Endodermal cell (in vitro differentiated cells): ENCODE measurements around the gene NDUFS7. TPM values are rescaled to one million over a fixed set of nuclear protein-coding genes. Genes with fewer than 3 reads are reported as not detected.

Source experiments
- DNase-seq: peaks from one replicate; pipeline ENCODE4 v3.0.0-alpha.2; 2017
- H3K27ac ChIP-seq: 2 replicates; pipeline ENCODE4 v1.5.1; 2013; ENCODE audit warnings: mild to moderate bottlenecking, low read depth, low read length, moderate library complexity
- H3K27me3 ChIP-seq: 2 replicates; pipeline ENCODE4 v1.6.1; 2013; ENCODE audit warnings: mild to moderate bottlenecking, low read length, moderate library complexity; ENCODE audit not compliant: insufficient read depth, control insufficient read depth, poor library complexity, severe bottlenecking
- H3K36me3 ChIP-seq: 2 replicates; pipeline ENCODE4 v1.7.0; 2013; ENCODE audit warnings: mild to moderate bottlenecking, low read length, moderate library complexity; ENCODE audit not compliant: control insufficient read depth, insufficient read depth
- H3K4me1 ChIP-seq: one replicate; pipeline ENCODE4 v1.7.0; 2013; ENCODE audit warnings: low read length; ENCODE audit not compliant: control insufficient read depth, insufficient read depth
- H3K4me3 ChIP-seq: 2 replicates; pipeline ENCODE4 v1.5.1; 2013; ENCODE audit warnings: mild to moderate bottlenecking, low read length, moderate library complexity
- H3K9ac ChIP-seq: 2 replicates; pipeline ENCODE4 v1.6.1; 2013; ENCODE audit warnings: mild to moderate bottlenecking, low read length, moderate library complexity; ENCODE audit not compliant: poor library complexity, severe bottlenecking; ENCODE audit errors: extremely low read depth
- H3K9me3 ChIP-seq: 2 replicates; pipeline ENCODE4 v1.6.1; 2013; ENCODE audit warnings: mild to moderate bottlenecking, low read length, moderate library complexity; ENCODE audit not compliant: control insufficient read depth
- H3K27ac Mint-ChIP-seq: 2 replicates; pipeline ENCODE4 v1.8.0; 2020; ENCODE audit warnings: mixed read lengths
- H3K27me3 Mint-ChIP-seq: 2 replicates; pipeline ENCODE4 v1.8.0; 2021; ENCODE audit warnings: mild to moderate bottlenecking, mixed read lengths; ENCODE audit not compliant: insufficient read depth
- H3K36me3 Mint-ChIP-seq: 2 replicates; pipeline ENCODE4 v1.8.0; 2020; ENCODE audit warnings: low read depth, mixed read lengths
- H3K4me1 Mint-ChIP-seq: 2 replicates; pipeline ENCODE4 v1.8.0; 2020; ENCODE audit warnings: mixed read lengths
- H3K4me3 Mint-ChIP-seq: 2 replicates; pipeline ENCODE4 v1.8.0; 2020; ENCODE audit warnings: mild to moderate bottlenecking, moderate library complexity, mixed read lengths
- H3K9me3 Mint-ChIP-seq: 2 replicates; pipeline ENCODE4 v1.8.0; 2020; ENCODE audit warnings: mild to moderate bottlenecking, mixed read lengths
- WGBS, 2 experiments: methylation state at CpG; one replicate each; pipeline versions ENCODE4 v1.1.5 to v1.1.7; 2013; ENCODE audit warnings: missing lambda C conversion rate in 2 of 2, mixed read lengths in 1 of 2; ENCODE audit not compliant: insufficient coverage in 1 of 2, insufficient read length in 1 of 2; 5-methylcytosine and 5-hydroxymethylcytosine counted together
- total RNA-seq, 2 donors: library from RNA; stranded (reverse); fragmentation: NEBNext Ultra II Directional in 1 of 2; extraction: Animal tissue kit (Norgen Biotek cat#: 25700) in 1 of 2; gene quantifications; 2 replicates in 1 of 2; 3 replicates in 1 of 2; pipeline ENCODE4 v1.2.1, GENCODE V29; 2021
- TF ChIP-seq, protein P1 (sequence below): fragments of 200-600 bp; sonication (generic); conservative IDR thresholded peaks from 2 replicates; pipeline ENCODE4 v1.5.0; 2021; ENCODE audit warnings: antibody characterized with exemption, mild to moderate bottlenecking

NDUFS7 gene
- total RNA-seq, 2 donors from 2014 or later: 57.0 to 62.5 TPM

DNA sequence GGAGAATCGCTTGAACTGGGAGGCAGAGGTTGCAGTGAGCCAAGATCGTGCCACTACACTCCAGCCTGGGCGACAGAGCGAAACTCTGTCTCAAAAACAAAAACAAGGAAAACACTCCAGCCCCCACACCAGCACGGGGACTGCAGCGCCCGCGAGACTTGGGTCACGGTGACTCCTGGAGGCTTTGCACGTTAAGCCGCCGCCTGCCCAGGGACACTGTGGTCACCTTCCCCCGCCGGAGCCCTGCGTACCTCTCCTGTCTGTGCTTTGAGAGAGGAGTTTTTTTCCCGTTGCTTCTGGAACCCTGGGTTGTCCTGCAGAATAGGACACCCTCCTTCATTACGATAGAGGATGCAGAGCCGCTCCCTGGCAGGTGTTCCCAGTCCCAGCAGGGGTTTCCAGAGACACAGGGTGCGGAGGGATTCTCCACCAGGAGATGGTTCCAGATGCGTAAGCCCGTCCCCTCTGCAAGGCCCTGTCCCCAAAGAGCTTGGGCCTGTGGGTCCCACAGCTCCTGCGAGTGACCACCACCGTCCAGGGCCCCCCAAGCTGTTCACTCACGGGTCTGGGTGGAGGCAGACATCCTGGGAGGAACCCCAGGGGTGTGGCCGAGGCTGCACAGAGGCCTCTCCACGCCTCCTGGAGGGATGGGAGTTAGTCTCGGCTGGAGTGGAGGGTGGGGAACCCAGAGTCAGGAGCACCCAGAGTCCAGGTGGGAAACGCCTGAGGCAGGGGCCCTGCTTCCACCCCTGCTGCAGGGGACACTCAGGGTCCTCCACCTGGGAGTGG lies 42.8 kb upstream of the NDUFS7 start:
- Mint-ChIP-seq H3K4me3 (no peak overlapping the region), H3K4me1 (no peaks in the 10 kb centered on the region), H3K27ac (no peak overlapping the region), H3K9me3 (no peaks in the 10 kb centered on the region), H3K36me3 (no peaks in the 10 kb centered on the region), H3K27me3 (no peaks in the 10 kb centered on the region)
- WGBS, 2 experiments: 88 to 91% methylated on average over 23 to 28 of the region's 28 CpGs
- H3K4me1 ChIP-seq: no peaks in the 10 kb centered on the region
- no peak overlapping the region for H3K4me3 ChIP-seq
- H3K9ac ChIP-seq: no peak overlapping the region
- H3K27ac ChIP-seq: no peak overlapping the region
- H3K9me3 ChIP-seq: no peaks in the 10 kb centered on the region
- TF ChIP-seq, protein P1, sequence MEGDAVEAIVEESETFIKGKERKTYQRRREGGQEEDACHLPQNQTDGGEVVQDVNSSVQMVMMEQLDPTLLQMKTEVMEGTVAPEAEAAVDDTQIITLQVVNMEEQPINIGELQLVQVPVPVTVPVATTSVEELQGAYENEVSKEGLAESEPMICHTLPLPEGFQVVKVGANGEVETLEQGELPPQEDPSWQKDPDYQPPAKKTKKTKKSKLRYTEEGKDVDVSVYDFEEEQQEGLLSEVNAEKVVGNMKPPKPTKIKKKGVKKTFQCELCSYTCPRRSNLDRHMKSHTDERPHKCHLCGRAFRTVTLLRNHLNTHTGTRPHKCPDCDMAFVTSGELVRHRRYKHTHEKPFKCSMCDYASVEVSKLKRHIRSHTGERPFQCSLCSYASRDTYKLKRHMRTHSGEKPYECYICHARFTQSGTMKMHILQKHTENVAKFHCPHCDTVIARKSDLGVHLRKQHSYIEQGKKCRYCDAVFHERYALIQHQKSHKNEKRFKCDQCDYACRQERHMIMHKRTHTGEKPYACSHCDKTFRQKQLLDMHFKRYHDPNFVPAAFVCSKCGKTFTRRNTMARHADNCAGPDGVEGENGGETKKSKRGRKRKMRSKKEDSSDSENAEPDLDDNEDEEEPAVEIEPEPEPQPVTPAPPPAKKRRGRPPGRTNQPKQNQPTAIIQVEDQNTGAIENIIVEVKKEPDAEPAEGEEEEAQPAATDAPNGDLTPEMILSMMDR: no peak
- H3K27me3 ChIP-seq: no peaks in the 10 kb centered on the region
- no peaks in the 10 kb centered on the region for H3K36me3 ChIP-seq
- DNase-seq: no peak

DNA sequence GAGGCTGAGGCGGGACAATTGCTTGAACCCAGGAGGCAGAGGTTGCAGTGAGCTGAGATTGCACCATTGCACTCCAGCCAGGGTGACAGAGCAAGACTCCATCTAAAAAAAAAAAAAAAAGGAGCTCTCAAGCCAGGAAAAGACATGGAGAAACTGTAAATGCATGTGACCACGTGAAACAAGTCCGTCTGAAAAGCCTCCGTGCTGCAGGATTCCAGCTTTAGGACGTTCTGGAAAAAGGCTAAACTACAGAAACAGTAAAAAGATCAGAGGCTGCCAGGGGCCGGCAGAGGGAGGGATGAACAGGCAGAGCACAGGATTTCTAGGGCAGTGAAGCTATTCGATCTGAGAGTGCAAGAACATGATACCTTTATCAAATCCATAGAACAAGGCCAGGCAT lies 40.7 kb upstream of the NDUFS7 start:
- no peaks in the 10 kb centered on the region for H3K4me1 ChIP-seq
- no peak for DNase-seq
- H3K27me3 ChIP-seq: no peaks in the 10 kb centered on the region
- H3K9me3 ChIP-seq: no peaks in the 10 kb centered on the region
- TF ChIP-seq, protein P1: no peak
- Mint-ChIP-seq H3K27me3 (no peaks in the 10 kb centered on the region), H3K4me1 (no peaks in the 10 kb centered on the region), H3K9me3 (no peaks in the 10 kb centered on the region), H3K27ac (no peak overlapping the region), H3K4me3 (no peak overlapping the region), H3K36me3 (no peaks in the 10 kb centered on the region)
- H3K4me3 ChIP-seq: no peak overlapping the region
- no peak overlapping the region for H3K9ac ChIP-seq
- H3K36me3 ChIP-seq: no peaks in the 10 kb centered on the region
- WGBS, 2 experiments: 87 to 90% methylated on average over 6 to 7 of the region's 7 CpGs
- no peak overlapping the region for H3K27ac ChIP-seq

DNA sequence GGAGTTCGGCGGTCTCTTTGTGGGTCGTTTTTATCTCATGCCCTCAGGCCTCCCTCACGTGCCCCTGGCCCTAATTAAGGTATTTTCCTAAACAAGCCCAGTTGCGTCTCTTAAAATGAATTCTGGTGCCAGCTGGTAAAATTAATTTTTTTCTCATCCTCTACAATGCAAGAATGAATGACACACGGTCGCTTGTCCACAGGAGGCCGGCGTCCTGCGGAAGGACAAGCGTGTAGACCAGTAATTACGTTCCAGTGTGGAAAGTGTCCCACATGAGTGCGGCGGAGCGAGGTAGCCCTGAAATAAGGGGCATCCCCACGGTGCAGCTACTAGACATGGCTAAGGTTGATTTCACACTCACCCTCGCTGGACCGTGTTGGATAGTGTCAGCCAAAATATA lies 34.5 kb upstream of the NDUFS7 start:
- Histone ChIP-seq H3K4me1 (no peaks in the 10 kb centered on the region), H3K27ac (no peak overlapping the region), H3K27me3 (no peaks in the 10 kb centered on the region), H3K9me3 (no peaks in the 10 kb centered on the region), H3K9ac (no peak overlapping the region), H3K4me3 (no peak overlapping the region), H3K36me3 (no peaks in the 10 kb centered on the region)
- TF ChIP-seq, protein P1: no peak
- Mint-ChIP-seq H3K27ac (no peak overlapping the region), H3K36me3 (no peaks in the 10 kb centered on the region), H3K9me3 (no peaks in the 10 kb centered on the region), H3K4me1 (no peaks in the 10 kb centered on the region), H3K4me3 (no peak overlapping the region), H3K27me3 (no peaks in the 10 kb centered on the region)
- no peak for DNase-seq
- WGBS, 2 experiments: 88 to 94% methylated on average over 17 to 18 of the region's 18 CpGs
